Fibroblast of skin of back (primary cell): ENCODE measurements around the gene BMP7.
"Not testable (repeated sequence)": the region's sequence is repeated elsewhere in the genome, so short reads cannot be mapped to it uniquely, and the experiment has no call there.

Source experiments
- DNase-seq: peaks from one replicate; pipeline ENCODE4 v3.0.0-alpha.2; 2013

BMP7 gene

DNA sequence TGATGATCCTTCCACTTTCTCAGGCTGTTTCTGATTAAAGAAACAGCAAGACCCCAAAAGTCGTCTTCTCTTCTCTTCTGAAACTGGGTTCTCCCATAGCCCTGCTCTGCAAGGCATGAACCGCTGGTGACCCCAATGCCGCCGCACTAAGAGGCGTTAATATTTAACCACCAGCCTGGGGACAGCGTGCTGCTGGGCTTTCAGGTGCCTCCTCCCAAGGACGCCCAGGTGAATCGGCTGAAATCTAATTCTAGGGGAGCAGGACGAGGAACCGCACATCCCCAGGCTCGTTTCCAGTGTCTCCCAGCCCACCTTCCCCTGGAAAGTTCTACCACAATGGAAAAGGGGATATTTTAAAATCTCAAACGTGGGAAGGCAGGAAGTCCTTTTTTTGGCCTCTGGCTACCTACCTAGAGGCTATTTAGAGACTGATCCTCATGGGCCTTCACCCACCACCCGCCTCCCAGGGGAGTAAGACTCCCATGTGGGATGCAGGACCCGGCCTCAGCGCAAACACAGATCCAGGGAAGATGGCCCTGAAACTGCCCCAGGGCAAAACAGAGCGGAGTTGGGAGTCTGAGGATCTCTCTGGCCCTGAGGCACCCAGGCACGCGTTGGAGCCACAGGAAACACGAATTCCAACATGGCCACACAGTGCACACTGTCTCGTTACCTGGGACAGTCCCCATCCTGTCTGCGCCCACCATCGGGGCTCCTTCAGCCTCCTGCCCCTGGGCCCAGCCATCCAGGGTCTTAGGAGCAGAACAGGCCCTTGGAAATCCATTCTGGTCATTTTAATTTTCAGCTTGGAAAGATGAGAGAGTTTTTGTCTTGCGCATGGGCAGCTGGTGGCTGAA lies 56.2 kb downstream of the BMP7 start:
- no peak for DNase-seq

DNA sequence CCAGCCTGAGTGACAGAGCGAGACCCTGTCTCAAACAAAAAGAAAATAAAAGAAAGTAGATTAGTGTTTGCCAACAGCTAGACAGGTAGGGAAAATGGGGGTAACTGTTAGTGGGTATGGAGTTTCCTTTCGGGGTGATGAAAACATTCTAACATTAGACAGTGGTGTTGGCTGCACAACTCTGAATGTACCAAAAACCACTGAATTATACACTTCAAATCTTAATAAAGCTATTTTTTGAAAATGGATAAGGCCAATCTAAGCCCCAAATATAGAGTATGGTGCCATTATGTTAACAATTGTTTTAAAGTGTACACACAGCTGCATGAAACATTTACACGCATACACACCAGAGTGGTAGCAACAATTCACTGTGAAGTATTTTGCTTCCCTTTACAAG lies 57.0 kb downstream of the BMP7 start:
- no peak for DNase-seq

DNA sequence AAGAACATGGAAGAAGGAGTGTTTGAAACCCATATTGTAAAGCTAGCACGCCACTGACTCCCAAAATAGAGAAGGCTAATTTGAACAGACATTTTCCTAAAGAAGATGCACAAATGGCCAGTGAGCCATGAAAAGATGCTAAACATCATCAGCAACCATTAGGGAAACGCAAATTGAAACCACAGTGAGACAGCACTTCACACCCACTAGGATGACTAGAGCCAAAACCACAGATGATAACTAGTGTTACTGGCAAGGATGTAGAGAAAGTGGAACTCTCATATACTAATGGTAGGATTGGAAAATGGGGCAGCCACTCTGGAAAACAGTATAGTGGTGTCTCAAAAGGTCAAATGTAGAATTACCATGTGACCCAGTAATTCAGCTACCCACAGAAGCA lies 58.2 kb downstream of the BMP7 start:
- no peak for DNase-seq

GRCh38 chr20:57207251-57207650 lies 59.2 kb downstream of the BMP7 start:
- DNase-seq = no peak

DNA sequence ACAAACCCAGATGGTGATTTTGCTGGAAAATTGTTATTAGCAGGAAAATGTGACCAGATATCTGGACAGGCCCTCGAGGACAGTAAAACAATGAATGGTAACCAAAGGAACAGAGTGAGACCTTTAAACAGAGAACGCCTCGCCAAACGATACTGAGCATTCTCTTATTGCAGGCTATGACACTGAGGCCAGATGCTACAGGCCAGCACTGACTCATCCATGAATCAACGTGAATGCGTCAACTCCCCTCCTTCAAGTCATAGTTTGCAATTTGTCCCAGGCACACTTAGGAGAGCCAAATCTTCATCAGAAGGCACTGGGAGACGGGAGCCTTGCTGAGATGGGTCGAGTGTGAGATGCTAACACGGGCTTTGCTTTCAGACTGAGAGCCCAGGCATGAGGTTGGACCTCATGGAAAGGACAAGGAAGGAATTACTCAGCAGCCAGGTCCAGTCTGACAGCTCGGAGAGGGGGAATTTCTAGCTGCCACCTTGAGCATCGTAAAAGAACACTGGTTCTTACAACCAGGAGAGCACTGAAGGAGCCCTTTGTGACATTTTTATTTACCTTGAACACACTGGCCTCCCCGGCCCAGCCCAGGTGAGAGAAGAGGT lies 60.7 kb downstream of the BMP7 start:
- DNase-seq = peak; percentile 60

GRCh38 chr20:57203986-57204385 lies 62.5 kb downstream of the BMP7 start:
- no peak for DNase-seq

GRCh38 chr20:57203204-57203603 lies 63.2 kb downstream of the BMP7 start:
- DNase-seq = no peak

GRCh38 chr20:57202309-57202708 lies 64.1 kb downstream of the BMP7 start:
- no peak for DNase-seq

- DNase-seq = no peak
Measured at GRCh38 chr20:57200882-57201695, 65.4 kb downstream of the BMP7 start.

GRCh38 chr20:57199656-57200405 lies 66.6 kb downstream of the BMP7 start:
- no peak for DNase-seq

DNA sequence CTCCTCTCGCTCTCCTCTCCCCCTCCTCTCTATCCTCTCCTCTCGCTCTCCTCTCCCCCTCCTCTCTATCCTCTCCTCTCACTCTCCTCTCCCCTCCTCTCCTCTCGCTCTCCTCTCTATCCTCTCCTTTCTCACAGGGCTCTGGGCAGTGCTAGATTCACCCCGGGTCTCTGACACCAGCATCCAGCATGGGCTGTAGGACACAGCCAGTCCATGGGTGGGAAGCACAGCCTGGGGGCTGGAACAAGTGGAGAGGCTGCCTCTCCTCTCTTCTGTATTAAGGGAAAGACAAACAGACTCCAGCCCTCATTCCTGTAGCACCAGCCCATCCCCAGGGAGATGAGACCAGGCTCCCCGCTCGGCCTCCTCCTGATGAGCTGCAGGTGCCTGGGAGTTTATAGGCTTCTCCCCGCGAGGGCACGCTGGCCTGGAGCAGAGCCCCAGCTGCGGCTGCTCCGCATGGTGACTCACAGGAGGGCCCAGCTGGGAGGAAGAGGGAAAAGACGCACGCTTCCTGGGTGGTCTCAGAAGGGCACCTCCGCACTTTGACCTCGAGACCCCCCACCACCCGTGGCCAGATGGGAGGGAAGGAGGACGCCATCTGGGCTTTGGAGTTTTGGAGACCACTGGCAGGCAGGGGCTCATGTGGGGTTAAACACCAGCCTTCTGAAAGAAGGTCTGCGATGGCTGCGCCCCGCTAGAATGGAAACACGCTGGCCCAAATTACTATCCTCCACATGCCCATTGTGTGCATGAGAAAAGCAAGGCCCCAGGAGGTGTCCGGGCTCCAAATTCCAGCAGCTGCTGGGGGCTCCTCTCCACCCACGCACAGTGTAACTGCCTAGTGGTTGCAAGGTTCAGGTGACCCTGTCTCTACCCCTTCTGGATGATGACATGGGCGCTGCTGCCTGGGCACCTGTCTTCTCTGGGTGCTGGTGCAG lies 68.0 kb downstream of the BMP7 start:
- DNase-seq = no peak

- no peak for DNase-seq
Measured at GRCh38 chr20:57197352-57198131, 68.9 kb downstream of the BMP7 start.

- peak; percentile 32 for DNase-seq
Measured at GRCh38 chr20:57195469-57196100, 70.9 kb downstream of the BMP7 start.

DNA sequence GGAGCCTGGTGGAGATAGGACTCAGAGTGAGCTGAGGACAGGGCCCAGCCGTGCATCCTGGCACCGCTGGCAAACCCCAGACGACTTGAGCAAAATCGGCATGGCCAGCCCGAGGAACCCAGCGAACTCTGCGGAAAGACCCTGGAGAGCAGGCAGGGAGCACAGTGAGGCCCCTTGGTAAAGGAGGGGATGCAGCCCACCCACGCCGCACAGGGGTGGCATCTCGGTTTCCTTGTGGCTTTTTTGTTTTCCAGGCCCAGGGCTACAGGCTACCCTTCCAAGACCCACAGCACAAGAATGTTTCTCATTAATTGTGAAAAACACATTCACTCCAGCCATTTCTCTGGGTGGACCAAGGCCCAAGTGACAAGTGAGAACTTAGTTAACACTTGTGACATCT lies 71.4 kb downstream of the BMP7 start:
- DNase-seq = no peak

- no peak for DNase-seq
Measured at GRCh38 chr20:57194154-57194553, 72.3 kb downstream of the BMP7 start.

DNA sequence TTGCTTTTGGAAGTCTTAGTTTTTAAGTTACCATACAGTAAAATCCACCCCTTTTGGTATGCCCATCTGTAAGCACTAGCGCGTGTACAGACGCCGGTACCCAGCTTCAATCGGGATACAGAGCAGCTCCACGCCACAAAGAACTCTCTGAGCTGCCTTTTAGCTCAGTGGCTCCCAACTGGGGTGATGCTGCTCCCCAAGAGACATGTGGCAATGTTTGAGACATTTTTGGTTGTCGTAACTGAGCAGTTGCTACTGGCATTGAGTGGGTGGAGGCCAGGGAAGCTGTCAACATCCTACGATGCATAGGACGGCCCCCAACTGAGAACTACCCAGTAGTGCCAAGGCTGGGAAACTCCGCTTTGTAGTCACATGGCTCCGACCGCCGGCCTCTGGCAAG lies 73.3 kb downstream of the BMP7 start:
- DNase-seq = no peak

DNA sequence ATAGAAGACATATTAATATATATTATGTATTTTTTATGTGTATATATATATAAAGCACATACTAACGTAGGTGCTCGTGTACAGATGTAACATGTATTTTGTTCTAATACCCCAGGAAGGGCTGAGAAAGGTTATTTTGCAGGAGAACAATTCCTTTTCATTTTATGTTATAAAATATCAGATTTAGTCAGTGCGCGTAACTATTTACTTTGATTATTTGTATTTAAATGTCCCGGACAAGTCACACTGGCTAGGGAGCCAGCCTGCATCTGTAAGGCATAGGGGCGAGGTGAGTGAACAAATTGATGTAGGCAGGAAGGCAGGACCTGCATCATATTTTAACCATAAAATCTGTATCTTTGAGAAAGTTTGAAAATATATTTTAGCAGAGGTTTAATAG lies 74.1 kb downstream of the BMP7 start:
- no peak for DNase-seq

- DNase-seq = not testable (repeated sequence)
Measured at GRCh38 chr20:57191265-57191638, 75.2 kb downstream of the BMP7 start.

- DNase-seq = peak; percentile 55
Measured at GRCh38 chr20:57190536-57191264, 75.7 kb downstream of the BMP7 start.
